ENCODE data around the gene HSDL2.

The HSDL2 gene

GRCh38 chr9:112479221-112479620 lies 99.3 kb downstream of the HSDL2 start:
- FAIRE-seq (no peak), DNase-seq (ENCODE audit: insufficient read length, low spot score) (no peak)

GRCh38 chr9:112484607-112485006 lies 104.7 kb downstream of the HSDL2 start:
- no peak for TF ChIP-seq POLR2A (IDR thresholded peaks at IDR 0.05; ENCODE audit: low read depth, low read length)
- FAIRE-seq = no peak
- no peak for DNase-seq (ENCODE audit: insufficient read length, low spot score)

More at GRCh38 chr9:112479221-112479620, 99.3 kb downstream of the HSDL2 start:
- no peak for TF ChIP-seq POLR2A (IDR thresholded peaks at IDR 0.05; ENCODE audit: low read depth, low read length)

- DNase-seq (ENCODE audit: insufficient read length, low spot score) = no peak
- FAIRE-seq = no peak
- TF ChIP-seq POLR2A (IDR thresholded peaks at IDR 0.05; ENCODE audit: low read depth, low read length) = no peak
Measured at GRCh38 chr9:112485574-112485973, 105.7 kb downstream of the HSDL2 start.

- FAIRE-seq = no peak
- TF ChIP-seq POLR2A (IDR thresholded peaks at IDR 0.05; ENCODE audit: low read depth, low read length) = peak; percentile 80
- peak; percentile 81 for DNase-seq (ENCODE audit: insufficient read length, low spot score)
Measured at GRCh38 chr9:112486221-112487007, 106.5 kb downstream of the HSDL2 start, which contains the start of gene KIAA1958. TSS of gene KIAA1958 (plus strand) at chr9:112486827. CDS start at chr9:112574081, 87,254 bp downstream.

GRCh38 chr9:112487008-112487798 lies 107.3 kb downstream of the HSDL2 start:
- no peak for TF ChIP-seq POLR2A (IDR thresholded peaks at IDR 0.05; ENCODE audit: low read depth, low read length)
- DNase-seq (ENCODE audit: insufficient read length, low spot score) (peak; percentile 54), FAIRE-seq (no peak)

GRCh38 chr9:112487799-112488340 lies 108.0 kb downstream of the HSDL2 start:
- TF ChIP-seq POLR2A (IDR thresholded peaks at IDR 0.05; ENCODE audit: low read depth, low read length) = no peak
- FAIRE-seq = peak; percentile 62
- DNase-seq (ENCODE audit: insufficient read length, low spot score) = no peak

GRCh38 chr9:112489039-112489546 lies 109.2 kb downstream of the HSDL2 start:
- FAIRE-seq (no peak), DNase-seq (ENCODE audit: insufficient read length, low spot score) (no peak)
- TF ChIP-seq POLR2A (IDR thresholded peaks at IDR 0.05; ENCODE audit: low read depth, low read length) = no peak

- no peak for TF ChIP-seq POLR2A (IDR thresholded peaks at IDR 0.05; ENCODE audit: low read depth, low read length)
- DNase-seq (ENCODE audit: insufficient read length, low spot score) (no peak), FAIRE-seq (no peak)
Measured at GRCh38 chr9:112489876-112490666, 110.2 kb downstream of the HSDL2 start.

GRCh38 chr9:112493393-112494137 lies 113.7 kb downstream of the HSDL2 start:
- no peak for TF ChIP-seq POLR2A (IDR thresholded peaks at IDR 0.05; ENCODE audit: low read depth, low read length)
- FAIRE-seq = no peak
- DNase-seq (ENCODE audit: insufficient read length, low spot score) = no peak

- FAIRE-seq = no peak
- DNase-seq (ENCODE audit: insufficient read length, low spot score) = no peak
- TF ChIP-seq POLR2A (IDR thresholded peaks at IDR 0.05; ENCODE audit: low read depth, low read length) = no peak
Measured at GRCh38 chr9:112494153-112494552, 114.2 kb downstream of the HSDL2 start.

GRCh38 chr9:112495614-112496013 lies 115.7 kb downstream of the HSDL2 start:
- FAIRE-seq (no peak), DNase-seq (ENCODE audit: insufficient read length, low spot score) (no peak)
- no peak for TF ChIP-seq POLR2A (IDR thresholded peaks at IDR 0.05; ENCODE audit: low read depth, low read length)

- FAIRE-seq (no peak), DNase-seq (ENCODE audit: insufficient read length, low spot score) (no peak)
- no peak for TF ChIP-seq POLR2A (IDR thresholded peaks at IDR 0.05; ENCODE audit: low read depth, low read length)
Measured at GRCh38 chr9:112496074-112496722, 116.3 kb downstream of the HSDL2 start.

Data from H54 (cell line).